Hematopoietic multipotent progenitor cell treated with erythropoietin and hydrocortisone succinate and interleukin-3 and kit ligand, for 15 days (in vitro differentiated cells): ENCODE measurements around the gene SLC25A45.
"Not testable (repeated sequence)": the region's sequence is repeated elsewhere in the genome, so short reads cannot be mapped to it uniquely, and the experiment has no call there.

Experiments
- DNase-seq: peaks from one replicate; pipeline ENCODE4 v3.0.0-alpha.2; 2015; ENCODE audit warnings: low spot score

Gene SLC25A45

GRCh38 chr11:65421794-65422632, 39.6 kb upstream of the SLC25A45 start:
- peak; percentile 97 for DNase-seq

GRCh38 chr11:65420979-65421793, 38.7 kb upstream of the SLC25A45 start:
- DNase-seq, result peak; percentile 98

GRCh38 chr11:65420506-65420905, 38.1 kb upstream of the SLC25A45 start:
- DNase-seq, result no peak

GRCh38 chr11:65419772-65420481, 37.5 kb upstream of the SLC25A45 start:
- peak; percentile 88 for DNase-seq

- DNase-seq, result no peak
Measured at GRCh38 chr11:65419460-65419771, 37.0 kb upstream of the SLC25A45 start.

- DNase-seq, result peak; percentile 98
Measured at GRCh38 chr11:65418681-65419459, 36.4 kb upstream of the SLC25A45 start.

- DNase-seq, result no peak
Measured at GRCh38 chr11:65418431-65418680, 35.9 kb upstream of the SLC25A45 start.

- DNase-seq, result peak; percentile 58
Measured at GRCh38 chr11:65417702-65418430, 35.4 kb upstream of the SLC25A45 start.

- DNase-seq, result peak; percentile 57
Measured at GRCh38 chr11:65416841-65417701, 34.6 kb upstream of the SLC25A45 start.

GRCh38 chr11:65416341-65416824, 33.9 kb upstream of the SLC25A45 start:
- DNase-seq, result peak; percentile 92

- DNase-seq, result no peak
Measured at GRCh38 chr11:65415499-65416340, 33.3 kb upstream of the SLC25A45 start.

GRCh38 chr11:65414776-65415498, 32.5 kb upstream of the SLC25A45 start:
- no peak for DNase-seq

GRCh38 chr11:65413077-65413664, 30.7 kb upstream of the SLC25A45 start:
- not testable (repeated sequence) for DNase-seq

- no peak for DNase-seq
Measured at GRCh38 chr11:65412271-65413076, 30.0 kb upstream of the SLC25A45 start.

GRCh38 chr11:65411681-65412070, 29.2 kb upstream of the SLC25A45 start:
- DNase-seq, result no peak

- no peak for DNase-seq
Measured at GRCh38 chr11:65410936-65411680, 28.7 kb upstream of the SLC25A45 start.
